Fibroblast of mammary gland (primary cell): Measurements from ENCODE around the gene CUL9.

Source experiments
- DNase-seq: peaks from one replicate; pipeline ENCODE4 v3.0.0-alpha.2; 2010; ENCODE audit warnings: low read depth
- H3K4me3 ChIP-seq: 2 replicates; pipeline ENCODE4 v1.5.1; 2011; ENCODE audit warnings: low read depth, mild to moderate bottlenecking, low read length, moderate library complexity; ENCODE audit not compliant: control insufficient read depth
- TF ChIP-seq, protein P1 (sequence below): conservative IDR thresholded peaks from 2 replicates; pipeline ENCODE4 v1.5.1; 2011; ENCODE audit warnings: low read depth, low read length, inconsistent platforms; ENCODE audit not compliant: control insufficient read depth, insufficient read depth

The CUL9 gene

GRCh38 chr6:43199912-43200311 lies 17.9 kb downstream of the CUL9 start:
- no peak overlapping the region for H3K4me3 ChIP-seq

GRCh38 chr6:43200541-43200940 lies 18.5 kb downstream of the CUL9 start:
- DNase-seq, result no peak
- TF ChIP-seq, protein P1, sequence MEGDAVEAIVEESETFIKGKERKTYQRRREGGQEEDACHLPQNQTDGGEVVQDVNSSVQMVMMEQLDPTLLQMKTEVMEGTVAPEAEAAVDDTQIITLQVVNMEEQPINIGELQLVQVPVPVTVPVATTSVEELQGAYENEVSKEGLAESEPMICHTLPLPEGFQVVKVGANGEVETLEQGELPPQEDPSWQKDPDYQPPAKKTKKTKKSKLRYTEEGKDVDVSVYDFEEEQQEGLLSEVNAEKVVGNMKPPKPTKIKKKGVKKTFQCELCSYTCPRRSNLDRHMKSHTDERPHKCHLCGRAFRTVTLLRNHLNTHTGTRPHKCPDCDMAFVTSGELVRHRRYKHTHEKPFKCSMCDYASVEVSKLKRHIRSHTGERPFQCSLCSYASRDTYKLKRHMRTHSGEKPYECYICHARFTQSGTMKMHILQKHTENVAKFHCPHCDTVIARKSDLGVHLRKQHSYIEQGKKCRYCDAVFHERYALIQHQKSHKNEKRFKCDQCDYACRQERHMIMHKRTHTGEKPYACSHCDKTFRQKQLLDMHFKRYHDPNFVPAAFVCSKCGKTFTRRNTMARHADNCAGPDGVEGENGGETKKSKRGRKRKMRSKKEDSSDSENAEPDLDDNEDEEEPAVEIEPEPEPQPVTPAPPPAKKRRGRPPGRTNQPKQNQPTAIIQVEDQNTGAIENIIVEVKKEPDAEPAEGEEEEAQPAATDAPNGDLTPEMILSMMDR, result no peak
- H3K4me3 ChIP-seq, result no peak overlapping the region

More at GRCh38 chr6:43199912-43200311, 17.9 kb downstream of the CUL9 start:
- no peak for DNase-seq
- TF ChIP-seq, protein P1, result no peak

DNA sequence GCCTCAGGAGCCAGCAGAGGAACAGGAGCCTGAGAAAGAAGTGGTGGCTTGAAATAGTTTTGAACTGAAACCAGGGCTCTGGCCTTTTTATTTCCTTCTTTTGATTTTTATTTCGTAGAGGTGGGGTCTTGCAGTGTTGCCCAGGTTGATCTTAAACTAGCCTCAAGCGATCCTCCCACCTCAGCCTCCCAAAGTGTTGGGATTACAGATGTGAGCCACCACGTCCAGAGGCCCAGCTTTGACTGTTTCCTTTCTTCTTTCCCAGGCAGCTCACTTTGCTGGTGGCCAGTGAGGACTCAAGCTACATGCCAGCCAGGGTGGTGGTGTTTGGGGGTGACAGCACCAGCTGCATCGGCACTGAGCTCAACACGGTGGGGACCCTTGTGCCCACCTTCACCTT lies 20.5 kb downstream of the CUL9 start:
- H3K4me3 ChIP-seq, result no peak overlapping the region
- no peak for DNase-seq
- TF ChIP-seq, protein P1, result no peak

DNA sequence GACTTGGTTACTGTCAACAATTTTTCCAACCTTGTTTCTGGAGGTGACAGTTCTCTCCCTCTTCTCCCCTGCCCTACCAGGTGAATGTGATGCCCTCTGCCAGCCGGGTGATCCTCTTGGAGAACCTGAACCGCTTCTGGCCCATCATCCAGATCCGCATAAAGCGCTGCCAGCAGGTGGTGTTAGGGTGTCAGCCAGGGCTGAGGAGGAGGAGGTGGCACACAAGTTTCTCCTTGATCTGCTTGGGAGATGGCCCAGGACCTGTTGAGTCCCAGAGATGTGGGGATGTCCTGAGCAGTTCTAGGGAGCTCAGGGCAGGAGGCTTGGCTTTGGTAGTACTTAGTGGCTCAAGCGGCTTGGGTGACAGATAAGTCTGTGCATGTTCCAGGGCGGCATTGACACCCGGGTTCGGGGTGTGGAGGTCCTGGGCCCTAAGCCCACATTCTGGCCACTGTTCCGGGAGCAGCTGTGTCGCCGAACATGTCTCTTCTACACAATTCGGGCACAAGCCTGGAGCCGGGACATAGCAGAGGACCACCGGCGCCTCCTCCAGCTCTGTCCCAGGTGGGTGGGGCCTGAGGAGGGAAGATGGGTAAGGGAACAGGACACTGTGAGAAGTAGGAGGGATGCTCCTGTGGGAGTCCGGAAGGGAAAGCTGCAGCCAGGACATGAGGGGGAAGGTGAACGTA lies 21.2 kb downstream of the CUL9 start:
- no peak for DNase-seq
- TF ChIP-seq, protein P1, result no peak
- H3K4me3 ChIP-seq, result no peak overlapping the region

DNA sequence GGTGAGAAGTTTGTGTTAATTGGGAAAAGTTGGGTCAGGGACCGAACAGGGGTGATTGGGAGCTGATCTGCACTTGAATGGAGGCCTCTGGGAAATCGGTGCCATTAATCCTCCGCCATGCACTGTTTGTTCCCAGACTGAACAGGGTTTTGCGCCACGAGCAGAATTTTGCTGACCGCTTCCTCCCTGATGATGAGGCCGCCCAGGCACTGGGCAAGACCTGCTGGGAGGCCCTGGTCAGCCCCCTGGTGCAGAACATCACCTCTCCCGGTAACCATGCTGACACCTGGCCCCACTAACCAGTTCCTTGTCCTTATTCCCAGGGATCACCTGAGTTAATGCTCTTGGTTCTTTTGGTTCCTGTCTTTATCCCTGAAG lies 21.7 kb downstream of the CUL9 start:
- no peak overlapping the region for H3K4me3 ChIP-seq
- TF ChIP-seq, protein P1, result no peak
- no peak for DNase-seq

DNA sequence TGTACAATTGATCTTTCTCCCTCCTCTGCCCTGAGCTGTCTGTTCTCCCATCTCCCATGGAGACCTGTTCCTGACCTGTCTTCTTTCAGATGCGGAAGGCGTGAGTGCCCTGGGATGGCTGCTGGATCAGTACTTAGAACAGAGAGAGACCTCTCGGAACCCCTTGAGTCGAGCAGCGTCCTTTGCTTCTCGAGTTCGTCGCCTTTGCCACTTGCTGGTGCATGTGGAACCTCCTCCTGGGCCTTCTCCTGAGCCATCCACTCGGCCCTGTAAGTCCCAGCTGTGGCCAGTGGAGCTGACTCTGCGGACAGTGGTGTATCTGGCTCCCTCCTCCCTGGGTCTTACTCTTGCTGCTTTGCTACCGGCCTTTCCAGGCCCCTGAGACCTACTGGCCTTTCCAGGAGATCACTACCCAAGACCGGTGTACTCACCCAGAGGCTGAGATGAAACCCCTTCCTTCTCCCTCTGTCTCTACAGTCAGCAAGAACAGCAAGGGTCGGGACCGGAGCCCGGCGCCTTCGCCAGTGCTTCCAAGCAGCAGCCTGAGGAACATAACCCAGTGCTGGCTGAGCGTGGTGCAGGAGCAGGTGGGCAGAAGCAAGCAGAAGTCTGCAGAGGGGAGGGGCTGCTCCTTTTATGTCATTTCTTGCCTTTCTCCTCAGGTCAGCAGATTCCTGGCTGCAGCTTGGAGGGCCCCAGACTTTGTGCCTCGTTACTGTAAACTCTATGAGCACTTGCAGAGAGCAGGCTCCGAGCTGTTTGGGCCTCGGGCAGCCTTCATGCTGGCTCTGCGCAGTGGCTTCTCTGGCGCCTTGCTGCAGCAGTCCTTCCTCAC lies 22.5 kb downstream of the CUL9 start:
- no peak for DNase-seq
- TF ChIP-seq, protein P1, result no peak
- H3K4me3 ChIP-seq, result no peak overlapping the region
